Activated T-cell treated with anti-CD3 and anti-CD28 coated beads for 1 hour (primary cell): ENCODE data around the gene PRKAG2.

Source experiments
- DNase-seq: peaks from one replicate; pipeline ENCODE4 v3.0.0-alpha.2; 2020; ENCODE audit warnings: low read depth

Gene PRKAG2

GRCh38 chr7:151509670-151510333, 367.1 kb downstream of the PRKAG2 start:
- DNase-seq = no peak

- no peak for DNase-seq
Observed at GRCh38 chr7:151508991-151509390, 367.9 kb downstream of the PRKAG2 start.

DNA sequence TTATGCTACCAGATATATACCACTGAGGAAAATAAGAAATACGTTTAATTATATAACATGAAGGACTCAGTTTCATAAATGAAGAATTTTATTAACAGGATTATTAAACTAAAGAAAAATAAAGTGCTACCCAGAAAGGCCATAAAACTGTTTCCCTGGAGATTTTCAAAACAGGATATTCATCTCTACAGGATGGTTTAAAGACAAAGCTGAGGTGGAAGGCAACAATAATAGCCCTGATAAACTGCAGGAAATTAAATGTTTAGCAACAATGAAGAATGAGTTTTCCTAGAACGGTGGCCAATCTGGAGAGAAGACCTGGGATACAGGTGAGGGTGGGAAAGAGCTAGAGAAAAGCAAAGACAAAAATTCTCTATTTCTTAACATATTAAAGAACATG, 369.1 kb downstream of the PRKAG2 start:
- DNase-seq = no peak

- DNase-seq = no peak
Observed at GRCh38 chr7:151506901-151507382, 370.0 kb downstream of the PRKAG2 start.
